GM21360 (cell line): ENCODE results near the gene UBTD1.
"Not testable (repeated sequence)": the region's sequence is repeated elsewhere in the genome, so short reads cannot be mapped to it uniquely, and the experiment has no call there.

Source experiments
- ATAC-seq: cut with Tn5 transposase; IDR thresholded peaks from one replicate; pipeline ENCODE4 v1.9.1; 2021; ENCODE audit warnings: mild to moderate bottlenecking, moderate library complexity; ENCODE audit not compliant: unreplicated experiment

Gene UBTD1

GRCh38 chr10:97560731-97561381 is 62.1 kb downstream of the UBTD1 start:
- ATAC-seq, result not testable (repeated sequence)

DNA sequence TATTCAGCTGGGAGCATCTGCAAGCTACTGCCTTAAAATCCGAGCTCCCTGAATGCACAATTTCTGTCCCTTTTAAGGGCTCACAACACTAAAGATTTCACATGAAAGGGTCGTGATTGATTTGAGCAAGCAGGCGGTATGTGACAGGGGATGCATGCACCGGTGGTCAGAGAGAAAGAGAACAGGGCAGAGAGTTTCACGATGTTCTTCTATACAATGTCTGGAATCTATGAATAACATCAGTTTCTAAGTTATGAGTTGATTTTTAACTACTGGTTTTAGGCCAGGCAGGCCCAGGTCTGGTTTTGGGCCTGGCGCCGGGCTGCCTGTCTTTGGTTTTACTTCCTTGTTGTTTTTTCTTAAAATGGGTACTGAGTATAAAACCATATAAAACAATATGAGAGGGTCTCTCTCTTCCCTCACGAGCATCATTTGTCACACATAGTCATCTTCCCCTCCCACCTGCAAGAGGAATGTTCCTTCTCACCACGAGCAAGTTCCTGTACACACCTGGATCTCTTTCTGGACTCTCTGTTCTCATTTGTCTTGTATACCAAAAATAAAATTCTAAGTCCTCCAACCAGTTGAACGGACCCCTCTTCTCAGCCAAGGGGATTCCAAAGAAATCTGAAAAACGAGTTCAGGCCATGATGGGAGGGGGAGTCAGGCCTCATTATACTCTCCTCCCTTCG is 62.8 kb downstream of the UBTD1 start:
- ATAC-seq, result not testable (repeated sequence)

- not testable (repeated sequence) for ATAC-seq
Measured at GRCh38 chr10:97562329-97562728, 63.6 kb downstream of the UBTD1 start.

- no peak for ATAC-seq
Measured at GRCh38 chr10:97563337-97563736, 64.6 kb downstream of the UBTD1 start.

DNA sequence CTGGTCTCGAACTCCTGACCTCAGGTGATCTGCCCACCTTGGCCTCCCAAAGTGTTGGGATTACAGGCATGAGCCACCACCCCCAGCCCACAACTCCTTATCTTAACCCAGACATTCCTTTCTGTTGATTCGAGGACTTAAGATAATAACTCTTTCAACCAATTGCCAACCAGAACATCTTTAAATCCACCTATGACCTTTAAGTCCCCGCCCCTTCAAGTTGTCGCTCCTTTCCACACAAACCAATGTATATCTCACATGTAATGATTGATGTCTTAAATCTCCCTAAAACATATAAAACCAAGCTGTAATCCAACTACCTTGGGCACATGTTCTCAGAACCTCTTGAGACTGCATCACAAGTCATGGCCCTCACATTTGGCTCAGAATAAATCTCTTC is 66.1 kb downstream of the UBTD1 start:
- no peak for ATAC-seq

DNA sequence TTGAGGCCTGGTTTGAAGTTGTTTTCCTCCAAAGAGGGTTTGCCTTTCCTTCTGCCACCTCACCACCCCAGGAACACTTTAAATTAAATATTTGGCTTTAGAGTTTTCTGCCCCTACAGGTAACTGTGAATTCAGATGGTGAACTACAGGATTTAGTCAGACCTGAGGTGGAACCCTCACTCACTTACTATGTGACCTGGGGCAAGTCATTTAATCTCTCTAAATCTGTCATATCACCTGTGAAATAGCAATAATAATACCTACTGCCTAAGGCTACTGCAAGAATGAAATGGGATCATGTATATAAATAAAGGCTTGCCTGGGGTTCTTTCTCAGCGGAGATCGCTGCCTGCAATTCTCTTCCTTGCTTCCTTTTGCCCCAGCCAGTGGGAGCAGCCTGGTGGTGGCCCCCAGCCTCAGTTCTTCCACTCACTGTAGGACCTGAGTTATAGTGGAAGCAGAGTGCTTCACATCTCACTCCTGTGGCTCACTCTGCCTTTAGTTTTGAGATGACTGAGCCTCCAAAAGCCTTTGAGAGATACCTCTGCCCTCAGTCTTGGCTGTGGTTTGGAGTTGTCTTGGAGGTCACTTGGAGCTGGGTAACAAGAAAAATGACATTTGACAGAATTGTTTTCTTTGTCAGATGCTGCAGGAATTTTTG is 67.7 kb downstream of the UBTD1 start:
- ATAC-seq, result no peak

- ATAC-seq, result no peak
Measured at GRCh38 chr10:97567891-97568290, 69.2 kb downstream of the UBTD1 start.

DNA sequence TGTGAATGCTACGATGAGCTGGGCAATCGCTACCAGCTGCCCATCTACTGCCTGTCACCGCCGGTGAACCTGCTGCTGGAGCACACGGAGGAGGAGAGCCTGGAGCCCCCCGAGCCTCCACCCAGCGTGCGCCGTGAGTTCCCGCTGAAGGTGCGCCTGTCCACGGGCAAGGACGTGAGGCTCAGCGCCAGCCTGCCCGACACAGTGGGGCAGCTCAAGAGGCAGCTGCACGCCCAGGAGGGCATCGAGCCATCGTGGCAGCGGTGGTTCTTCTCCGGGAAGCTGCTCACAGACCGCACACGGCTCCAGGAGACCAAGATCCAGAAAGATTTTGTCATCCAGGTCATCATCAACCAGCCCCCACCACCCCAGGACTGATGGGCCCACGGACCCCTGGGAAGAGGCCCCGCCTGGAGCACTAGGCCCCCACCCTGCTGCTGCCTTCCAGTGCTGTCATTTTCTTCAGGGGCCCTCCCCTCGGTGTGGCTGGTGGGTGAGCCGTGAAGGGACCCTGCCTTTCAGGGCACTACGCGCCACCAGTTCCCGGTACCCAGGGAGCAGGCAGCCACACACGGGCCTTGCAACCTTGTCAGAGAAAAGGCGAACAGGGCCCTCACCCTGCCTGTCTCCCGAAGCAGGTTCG is 71.5 kb downstream of the UBTD1 start:
- ATAC-seq, result no peak

GRCh38 chr10:97570789-97571471 is 72.2 kb downstream of the UBTD1 start:
- ATAC-seq, result no peak

- ATAC-seq, result no peak
Measured at GRCh38 chr10:97571622-97572021, 72.9 kb downstream of the UBTD1 start.

GRCh38 chr10:97572214-97572989 is 73.7 kb downstream of the UBTD1 start, which contains the start of gene ANKRD2:
TSS of gene ANKRD2 (plus strand) at chr10:97572779. CDS start at chr10:97572789, 10 bp downstream.
- no peak for ATAC-seq

- ATAC-seq, result no peak
Measured at GRCh38 chr10:97573021-97573420, 74.3 kb downstream of the UBTD1 start.

DNA sequence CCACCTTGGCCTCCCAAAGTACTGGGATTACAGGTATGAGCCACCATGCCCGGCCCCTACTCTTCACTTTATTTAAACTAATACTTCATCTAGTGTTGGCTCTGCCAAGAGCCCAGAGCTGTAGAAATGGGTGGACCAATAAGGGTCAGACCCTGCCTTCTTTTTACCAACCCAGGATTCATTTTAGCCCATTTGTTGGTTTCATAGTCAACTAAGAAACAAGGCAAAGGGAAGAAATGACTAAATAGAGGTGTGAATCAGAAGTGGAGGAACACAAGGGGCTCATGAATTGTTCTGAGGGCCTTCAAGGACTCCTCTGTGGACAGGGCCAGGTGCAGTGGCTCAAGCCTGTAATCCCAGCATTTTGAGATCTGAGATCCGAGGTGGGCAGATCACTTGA is 74.9 kb downstream of the UBTD1 start:
- ATAC-seq, result no peak

GRCh38 chr10:97574374-97575126 is 75.8 kb downstream of the UBTD1 start:
- ATAC-seq, result no peak

- no peak for ATAC-seq
Measured at GRCh38 chr10:97575127-97575668, 76.5 kb downstream of the UBTD1 start.

GRCh38 chr10:97576487-97576886 is 77.8 kb downstream of the UBTD1 start:
- ATAC-seq, result not testable (repeated sequence)

GRCh38 chr10:97577701-97578100 is 79.0 kb downstream of the UBTD1 start:
- ATAC-seq, result no peak

- ATAC-seq, result no peak
Measured at GRCh38 chr10:97578171-97578844, 79.6 kb downstream of the UBTD1 start.
